GM10266 (cell line): ENCODE results near the gene GNA12.

ENCODE experiments used
- DNase-seq: peaks from one replicate; pipeline ENCODE4 v3.0.0; 2012; ENCODE audit errors: extremely low spot score
- TF ChIP-seq, protein P1 (sequence below): IDR thresholded peaks from 2 replicates; pipeline ENCODE4 v1.5.1; 2012; ENCODE audit warnings: mild to moderate bottlenecking, low read depth; ENCODE audit not compliant: control insufficient read depth, insufficient read depth; ENCODE audit errors: missing control alignments

Gene GNA12

DNA sequence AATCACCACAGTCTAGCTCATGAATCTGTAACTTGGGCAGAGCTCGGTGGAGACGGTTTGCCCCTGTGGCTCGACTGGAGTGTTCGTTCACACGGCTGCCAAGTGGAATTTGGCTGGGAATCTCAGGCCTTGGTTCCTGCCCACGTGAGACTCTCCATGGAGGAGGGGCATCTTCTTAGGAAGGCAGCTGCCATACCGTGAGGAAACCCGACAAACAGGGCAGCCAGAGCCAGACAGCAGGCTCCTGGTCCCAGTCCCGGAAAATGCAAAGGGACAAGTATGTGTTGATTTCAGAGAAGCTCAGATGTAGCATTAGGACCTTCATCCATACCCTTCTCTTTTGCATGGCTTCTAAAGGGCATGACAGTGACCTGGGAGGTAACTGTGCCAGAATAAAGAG is 129.5 kb downstream of the GNA12 start:
- DNase-seq: no peak
- TF ChIP-seq, protein P1, sequence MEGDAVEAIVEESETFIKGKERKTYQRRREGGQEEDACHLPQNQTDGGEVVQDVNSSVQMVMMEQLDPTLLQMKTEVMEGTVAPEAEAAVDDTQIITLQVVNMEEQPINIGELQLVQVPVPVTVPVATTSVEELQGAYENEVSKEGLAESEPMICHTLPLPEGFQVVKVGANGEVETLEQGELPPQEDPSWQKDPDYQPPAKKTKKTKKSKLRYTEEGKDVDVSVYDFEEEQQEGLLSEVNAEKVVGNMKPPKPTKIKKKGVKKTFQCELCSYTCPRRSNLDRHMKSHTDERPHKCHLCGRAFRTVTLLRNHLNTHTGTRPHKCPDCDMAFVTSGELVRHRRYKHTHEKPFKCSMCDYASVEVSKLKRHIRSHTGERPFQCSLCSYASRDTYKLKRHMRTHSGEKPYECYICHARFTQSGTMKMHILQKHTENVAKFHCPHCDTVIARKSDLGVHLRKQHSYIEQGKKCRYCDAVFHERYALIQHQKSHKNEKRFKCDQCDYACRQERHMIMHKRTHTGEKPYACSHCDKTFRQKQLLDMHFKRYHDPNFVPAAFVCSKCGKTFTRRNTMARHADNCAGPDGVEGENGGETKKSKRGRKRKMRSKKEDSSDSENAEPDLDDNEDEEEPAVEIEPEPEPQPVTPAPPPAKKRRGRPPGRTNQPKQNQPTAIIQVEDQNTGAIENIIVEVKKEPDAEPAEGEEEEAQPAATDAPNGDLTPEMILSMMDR: no peak

DNA sequence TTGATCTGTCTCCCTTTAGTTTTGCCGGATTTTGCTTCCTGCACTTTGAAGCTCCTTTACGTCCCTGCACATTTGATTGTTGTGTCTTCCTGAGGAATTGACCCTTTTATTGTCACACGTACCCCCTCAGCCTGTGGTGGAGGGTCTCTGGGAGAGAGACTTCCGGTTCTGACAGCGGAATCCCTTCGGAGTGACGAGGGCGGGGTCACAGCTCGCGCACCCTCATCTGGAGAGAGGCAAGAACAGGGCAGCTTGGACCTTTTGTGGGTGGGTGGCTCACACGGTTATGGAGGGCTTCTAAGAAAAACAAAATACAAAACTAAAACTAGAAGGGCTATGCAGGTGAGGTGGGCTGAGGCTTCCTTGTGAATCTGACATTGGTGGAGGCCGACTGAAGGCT is 130.1 kb downstream of the GNA12 start:
- no peak for DNase-seq
- TF ChIP-seq, protein P1: no peak

DNA sequence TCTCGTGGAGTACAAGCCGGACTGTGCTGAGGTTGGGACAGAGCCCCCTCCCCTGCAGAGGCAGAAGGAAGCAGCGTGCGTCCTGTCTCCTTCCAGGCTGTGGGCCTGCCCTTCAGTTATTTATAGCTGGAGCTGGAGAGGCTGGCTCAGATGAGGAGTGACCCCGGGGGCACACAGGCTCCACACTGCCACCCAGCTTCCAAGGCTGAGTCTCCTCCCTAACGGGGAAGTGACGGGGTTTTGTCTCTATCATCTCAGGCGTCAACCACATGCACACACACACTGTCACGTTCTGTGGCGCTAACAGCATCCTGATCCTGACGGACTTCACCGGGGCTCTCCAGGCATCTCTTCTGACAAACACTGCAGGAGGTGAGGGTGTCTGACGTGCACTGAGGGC is 130.7 kb downstream of the GNA12 start:
- no peak for DNase-seq
- TF ChIP-seq, protein P1: no peak

DNA sequence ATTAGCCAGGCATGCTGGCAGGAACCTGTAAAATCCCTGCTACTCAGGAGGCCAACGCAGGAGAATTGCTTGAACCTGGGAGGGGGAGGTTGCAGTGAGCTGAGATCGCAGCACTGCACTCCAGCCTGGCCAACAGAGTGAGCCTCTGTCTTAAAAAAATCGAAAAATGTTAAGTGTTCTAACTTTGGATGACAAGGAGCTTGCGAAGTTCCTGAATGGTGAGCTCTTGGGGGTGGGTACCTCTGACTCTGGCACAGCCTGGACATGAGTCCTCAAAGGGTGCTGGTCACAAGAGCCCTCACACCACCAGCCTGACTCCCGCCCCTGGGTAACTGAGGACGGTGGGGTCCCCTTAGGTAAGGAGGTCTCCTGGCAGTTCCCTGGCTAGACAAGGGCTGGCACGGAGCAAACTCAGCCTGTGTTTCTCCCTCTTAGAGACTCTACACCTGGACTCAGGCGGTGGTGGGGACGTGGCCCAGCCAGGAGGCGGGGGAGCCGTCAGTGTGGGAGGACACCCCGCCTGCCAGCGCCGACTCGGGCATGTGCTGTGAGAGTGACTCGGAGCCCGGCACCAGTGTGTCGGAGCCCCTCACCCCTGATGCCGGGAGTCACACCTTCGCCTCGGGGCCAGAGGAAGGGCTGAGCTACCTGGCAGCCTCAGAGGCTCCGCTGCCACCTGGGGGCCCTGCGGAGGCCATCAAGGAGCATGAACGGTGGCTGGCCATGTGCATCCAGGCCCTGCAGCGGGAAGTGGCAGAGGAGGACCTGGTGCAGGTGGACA is 132.0 kb downstream of the GNA12 start:
- TF ChIP-seq, protein P1: no peak
- DNase-seq: no peak

DNA sequence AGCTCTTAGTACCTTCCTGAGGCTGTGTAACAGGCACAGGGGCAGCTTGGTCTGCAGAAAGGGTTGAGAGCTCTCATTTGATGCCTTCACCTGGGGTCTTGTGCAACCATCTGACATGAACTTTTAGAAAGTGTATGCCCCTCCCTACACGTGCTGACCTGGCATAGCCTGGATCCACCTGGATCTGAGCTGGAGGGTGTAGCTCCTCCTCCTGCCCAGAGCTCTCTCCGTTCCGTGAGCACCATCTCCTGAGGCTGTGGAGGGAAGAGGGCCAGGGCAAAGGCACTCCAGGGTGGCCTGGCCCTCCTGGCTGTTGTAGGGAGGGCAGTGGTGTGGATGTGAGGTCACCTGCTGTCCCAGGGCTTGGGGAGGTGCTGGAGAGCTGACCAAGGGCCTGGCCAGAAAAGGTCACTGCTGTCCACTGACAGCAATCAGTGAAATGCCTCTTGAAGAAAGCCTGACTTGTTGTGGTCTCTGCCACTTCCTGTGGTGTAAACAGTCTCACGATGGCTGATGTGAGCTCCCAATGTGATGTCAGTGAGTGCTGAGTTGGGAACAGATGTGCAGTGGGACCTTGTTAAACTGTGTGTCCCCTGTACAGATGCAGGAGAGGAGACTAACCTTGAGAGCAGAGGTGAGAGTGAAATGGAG is 133.1 kb downstream of the GNA12 start:
- DNase-seq: peak; percentile 69
- TF ChIP-seq, protein P1: peak; percentile 7

DNA sequence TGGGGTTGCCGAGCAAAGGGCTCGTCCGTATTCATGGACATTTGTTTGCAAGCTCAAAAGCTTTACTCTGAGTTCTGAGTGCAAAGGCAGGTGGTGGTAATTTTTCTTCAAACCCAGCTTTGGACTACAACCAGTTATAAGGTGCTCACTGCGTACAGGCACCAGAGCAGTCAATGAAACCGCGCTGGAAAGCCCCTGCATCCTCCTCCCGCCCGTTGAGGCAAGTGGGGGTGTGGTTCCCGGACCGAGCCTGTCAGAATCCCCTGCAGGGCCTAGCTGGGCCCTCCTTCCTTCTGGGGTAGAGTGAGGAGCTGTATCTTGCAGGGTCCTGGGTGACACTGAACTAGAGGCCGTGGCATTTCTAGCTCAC is 133.8 kb downstream of the GNA12 start:
- TF ChIP-seq, protein P1: no peak
- DNase-seq: peak; percentile 89
